Adrenal gland (tissue), 5 donors: ENCODE data around the gene DENND11.
"Not testable (repeated sequence)": the region's sequence is repeated elsewhere in the genome, so short reads cannot be mapped to it uniquely, and the experiment has no call there.

ENCODE experiments used
- CTCF ChIP-seq, 6 experiments: fragments of 450-650 bp in 4 of 6; fragments of 200-600 bp in 2 of 6; sonication (generic) in 1 of 6; IDR thresholded peaks; 1 replicate in 5 of 6; 2 replicates in 1 of 6; pipeline versions ENCODE4 v1.5.1 to v1.8.0; 2016 to 2021; ENCODE audit warnings: antibody characterized with exemption in 6 of 6, mild to moderate bottlenecking in 2 of 6, moderate library complexity in 1 of 6
- POLR2A ChIP-seq, 2 donors: fragments of 450-650 bp; IDR thresholded peaks; one replicate each; pipeline ENCODE4 v1.6.1; 2017; ENCODE audit warnings: antibody characterized with exemption in 2 of 2, mild to moderate bottlenecking in 2 of 2, moderate library complexity in 1 of 2
- donor health status: DM: no; HTN: no; CAD: no.

GRCh38 chr7:141689072-141689825 lies 12.7 kb downstream of the DENND11 start:
- TF ChIP-seq CTCF, POLR2A (IDR thresholded peaks at IDR 0.05): not testable (repeated sequence)
